ENCODE results near the gene FGR.

FGR gene

DNA sequence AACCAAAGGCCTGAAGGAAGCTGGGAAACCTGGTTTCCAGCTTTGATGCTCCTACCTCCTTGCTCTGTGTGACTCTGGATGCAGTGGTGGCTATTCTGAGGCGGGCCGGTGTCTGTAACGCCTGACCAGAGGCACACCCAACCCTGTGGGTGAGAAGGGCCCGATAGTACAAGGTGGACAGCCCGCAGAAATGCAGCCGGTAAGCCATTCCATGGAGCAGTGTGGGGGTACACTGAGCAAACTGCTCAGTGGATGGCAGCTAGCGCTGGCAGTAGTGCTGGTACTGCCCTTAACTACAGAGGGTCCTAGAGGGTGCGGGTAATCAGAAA, 67.0 kb downstream of the FGR start:
- DNase-seq (ENCODE audit: low spot score): no peak

DNA sequence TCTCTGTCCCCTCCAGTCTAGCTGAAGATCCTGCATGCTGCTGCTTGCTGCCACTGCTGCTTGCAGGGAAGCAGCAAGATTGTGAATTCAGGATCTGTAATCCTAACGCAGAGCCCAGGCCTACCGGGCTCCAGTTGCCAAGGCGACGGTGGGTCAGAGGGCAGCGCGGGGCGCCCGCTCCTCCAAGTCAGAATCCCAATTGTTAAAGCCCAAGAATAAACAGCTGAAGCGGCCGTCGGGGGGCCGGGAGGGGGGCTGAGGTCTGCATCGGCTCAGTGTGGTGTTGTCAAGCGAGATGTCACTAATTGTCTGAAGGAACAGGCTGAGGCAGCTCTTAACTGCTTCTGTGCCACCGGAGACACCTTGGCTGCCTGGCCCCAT, 67.8 kb downstream of the FGR start:
- DNase-seq (ENCODE audit: low spot score): no peak

DNA sequence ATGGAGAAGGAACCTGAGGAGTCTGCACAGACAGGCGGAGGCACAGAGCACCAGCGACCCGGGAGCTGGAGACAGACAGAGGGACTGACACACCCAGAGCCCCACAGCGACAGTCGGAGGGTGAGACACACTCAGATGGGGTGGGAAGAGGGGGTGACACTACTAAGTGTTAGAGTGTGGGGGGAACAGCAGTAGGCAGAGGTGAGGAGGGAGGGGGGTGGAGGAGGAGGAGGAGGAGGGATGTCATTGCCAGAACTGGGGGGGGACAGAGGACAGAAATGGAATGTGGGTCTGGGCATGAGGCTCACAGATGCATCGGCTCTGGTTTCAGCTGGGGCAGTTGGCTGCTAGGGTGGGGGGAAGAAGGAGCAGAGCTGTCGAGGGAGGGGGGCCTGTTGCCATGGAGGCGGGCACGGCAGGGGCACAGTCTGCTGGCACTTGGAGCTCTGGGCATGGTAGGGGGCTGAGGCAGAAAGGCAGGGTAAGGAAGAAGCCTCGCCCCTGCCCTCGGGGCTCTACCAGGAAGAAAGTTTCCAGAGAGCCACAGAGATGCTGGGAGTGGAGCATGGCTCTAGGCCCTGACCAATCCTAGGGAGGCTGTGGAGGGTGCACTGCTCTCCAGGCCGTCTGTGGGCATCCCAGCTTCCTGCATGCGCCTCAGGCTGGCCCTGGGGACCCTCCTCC, 68.4 kb downstream of the FGR start:
- no peak for DNase-seq (ENCODE audit: low spot score)

DNA sequence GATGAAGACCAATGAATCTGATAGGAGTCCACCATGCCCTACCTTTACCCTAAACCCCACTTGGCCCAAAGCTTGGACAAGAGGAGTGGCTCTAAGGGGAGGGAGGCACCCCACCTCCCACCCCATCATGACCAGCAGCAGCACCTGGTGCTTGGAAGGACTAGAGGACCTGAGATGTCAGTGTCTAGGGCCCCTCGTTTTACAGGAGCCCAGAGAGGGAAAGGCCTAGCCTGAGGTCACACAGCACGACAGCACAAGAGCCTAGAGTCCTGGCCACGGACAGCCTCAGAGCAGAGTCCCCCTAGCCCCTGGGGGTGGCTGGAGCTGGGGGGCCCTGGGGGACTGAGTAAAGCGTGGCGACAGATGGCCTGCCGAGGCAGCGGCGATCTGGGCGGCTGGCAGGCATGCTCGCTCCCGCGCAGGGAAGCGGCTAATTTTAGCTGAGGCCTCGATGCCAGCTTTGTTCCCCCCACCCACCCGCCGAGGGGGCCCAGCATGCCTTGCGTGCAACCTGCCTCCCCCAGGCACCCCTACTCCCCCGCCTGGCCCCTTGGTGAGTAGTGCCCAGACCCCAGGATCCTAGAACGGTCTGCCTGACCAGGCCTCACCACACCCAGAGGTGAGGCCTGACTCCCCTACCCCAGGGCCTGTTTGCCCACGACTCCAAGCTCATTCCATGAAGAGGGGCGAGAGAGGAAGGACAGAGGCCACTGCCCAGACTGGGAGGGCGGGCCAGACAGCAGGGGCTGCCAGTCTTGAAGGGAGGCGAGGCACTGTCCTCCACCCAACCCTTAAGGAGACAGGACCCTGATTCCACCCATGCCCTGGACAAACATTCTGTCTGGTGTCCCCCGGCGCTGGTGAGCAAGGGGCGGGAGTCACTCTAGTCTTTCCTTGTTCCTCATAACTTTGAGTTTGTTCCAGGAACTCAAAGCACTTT, 70.0 kb downstream of the FGR start:
- DNase-seq (ENCODE audit: low spot score): no peak

DNA sequence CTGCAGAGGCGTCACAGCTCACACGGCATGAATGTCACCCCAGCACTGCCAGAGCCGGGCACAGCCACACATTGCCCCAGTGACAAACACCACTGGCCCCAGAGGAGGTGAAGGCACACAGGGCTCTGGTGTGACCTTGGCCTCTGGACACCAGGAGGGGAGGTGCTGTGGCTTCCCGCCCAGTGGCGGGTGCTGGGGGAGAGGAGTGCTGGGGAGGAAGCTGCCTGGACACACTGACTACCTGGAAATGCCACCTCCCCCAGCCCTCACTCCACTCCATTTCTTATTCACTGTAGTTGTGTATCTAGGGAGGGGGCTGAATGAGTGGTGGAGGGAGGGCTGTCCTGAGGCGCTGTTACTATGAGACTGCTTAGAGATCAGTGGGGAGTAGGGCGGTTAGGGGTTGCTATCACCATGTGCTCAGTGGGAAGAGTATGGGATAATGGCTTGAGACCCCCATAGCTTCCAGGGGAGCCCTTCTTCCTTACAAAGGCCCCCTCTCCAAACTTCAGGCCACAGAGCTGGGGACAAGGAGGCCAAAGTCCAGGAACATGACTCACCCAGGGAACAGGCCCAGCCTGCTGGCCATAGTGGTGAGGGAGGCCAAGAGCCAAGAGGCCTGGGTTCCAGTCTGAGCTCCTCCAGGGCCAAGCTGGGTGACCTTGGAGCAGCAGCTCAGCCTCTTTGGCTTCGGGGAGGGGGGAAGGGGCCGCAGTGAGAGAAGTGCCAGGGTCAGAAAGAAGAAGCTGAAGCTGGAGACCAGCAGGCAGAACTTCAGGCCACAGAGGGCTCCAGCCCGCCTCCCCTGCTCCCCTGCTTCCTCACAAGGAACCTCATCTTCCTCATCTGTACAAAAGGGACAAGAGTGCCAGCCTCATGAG, 71.2 kb downstream of the FGR start:
- peak; percentile 72 for DNase-seq (ENCODE audit: low spot score)

DNA sequence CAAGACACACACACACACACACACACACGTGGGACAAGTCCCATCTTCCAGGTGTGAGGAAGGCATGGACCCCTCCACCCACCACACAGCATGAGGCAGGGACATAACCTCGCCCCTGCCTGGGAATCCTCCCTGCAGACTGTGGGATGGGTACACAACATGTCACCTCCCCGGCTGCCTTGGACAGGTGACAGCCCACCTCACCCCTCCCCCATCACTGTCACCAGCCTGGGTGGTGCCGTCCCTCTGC, 71.7 kb downstream of the FGR start:
- DNase-seq (ENCODE audit: low spot score): no peak

DNA sequence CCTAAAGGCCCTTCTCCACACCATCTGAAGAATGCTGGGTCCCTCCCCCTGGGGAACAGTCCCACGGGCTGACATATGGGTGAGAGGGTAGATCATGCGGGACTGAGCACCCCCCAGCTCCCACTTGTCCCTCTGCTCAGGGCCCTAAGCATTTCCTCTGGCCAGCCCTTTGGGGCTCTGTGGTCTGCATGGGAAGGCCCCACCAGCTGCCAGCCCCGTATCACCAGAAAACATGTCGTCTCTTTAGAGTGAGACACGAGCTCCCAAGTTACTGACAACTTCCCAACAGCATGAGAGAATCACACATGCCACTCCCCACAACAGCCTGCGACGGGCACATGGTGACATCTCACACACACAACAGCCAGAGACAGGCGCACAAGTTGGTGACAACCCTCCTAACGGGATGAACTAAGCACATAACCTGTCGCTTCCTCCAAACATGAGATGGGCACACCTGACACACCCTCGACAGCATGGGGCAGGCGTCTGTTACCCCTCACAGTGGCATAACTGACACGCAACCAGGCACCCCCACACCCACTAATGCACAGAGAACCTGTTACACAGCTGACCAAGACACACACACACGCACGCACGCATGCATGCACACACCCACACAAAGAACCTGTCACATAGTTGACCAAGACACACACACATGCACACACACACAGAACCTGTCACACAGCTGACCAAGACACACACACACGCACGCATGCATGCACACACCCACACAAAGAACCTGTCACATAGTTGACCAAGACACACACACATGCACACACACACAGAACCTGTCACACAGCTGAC, 72.2 kb downstream of the FGR start:
- DNase-seq (ENCODE audit: low spot score): no peak

Measured in AG08395 (cell line).